K562 (cell line): ENCODE measurements around the gene SMARCD2. TPM values are rescaled to one million over a fixed set of nuclear protein-coding genes. Genes with fewer than 3 reads are reported as not detected.
A peak's percentile ranks its signal among the peaks of the same experiment; 100 is the strongest.

Source experiments
- BHLHE40 ChIP-seq: IDR thresholded peaks from 2 replicates; pipeline ENCODE4 v1.6.1; 2011; ENCODE audit warnings: low read length, improper control_type of control experiment
- E2F1 ChIP-seq: sonication (generic); formaldehyde crosslinking; IDR thresholded peaks from 2 replicates; pipeline ENCODE4 v1.8.1; 2023; ENCODE audit warnings: mild to moderate bottlenecking, missing genetic modification reagents, moderate library complexity
- HDAC3 ChIP-seq: fragments of 450-650 bp; IDR thresholded peaks from 2 replicates; pipeline ENCODE4 v1.6.1; 2018; ENCODE audit warnings: borderline replicate concordance, mild to moderate bottlenecking, moderate library complexity; ENCODE audit not compliant: partially characterized antibody
- IRF9 ChIP-seq: fragments of 450-650 bp; IDR thresholded peaks from 2 replicates; pipeline ENCODE4 v1.6.1; 2016; ENCODE audit warnings: missing biosample characterization, missing genetic modification characterization
- KAT7 ChIP-seq: sonication (generic); formaldehyde crosslinking; IDR thresholded peaks from 2 replicates; pipeline ENCODE4 v1.8.0; 2022; ENCODE audit warnings: missing genetic modification reagents, mild to moderate bottlenecking, borderline replicate concordance
- L3MBTL2 ChIP-seq: fragments of 450-650 bp; IDR thresholded peaks from 2 replicates; pipeline ENCODE4 v1.6.1; 2016; ENCODE audit warnings: mild to moderate bottlenecking, moderate library complexity
- MAZ ChIP-seq, 2 experiments: fragments of 450-650 bp in 1 of 2; sonication (generic) in 1 of 2; formaldehyde crosslinking; IDR thresholded peaks in 1 of 2; conservative IDR thresholded peaks in 1 of 2; 2 replicates each; pipeline versions ENCODE4 v1.4.0 to v1.5.0; 2020; ENCODE audit warnings: mild to moderate bottlenecking in 1 of 2, missing genetic modification reagents in 1 of 2
- NFRKB ChIP-seq: fragments of 450-650 bp; IDR thresholded peaks from 2 replicates; pipeline ENCODE4 v1.6.1; 2016; ENCODE audit warnings: low read depth
- NR1H2 ChIP-seq: sonication (generic); formaldehyde crosslinking; IDR thresholded peaks from 2 replicates; pipeline ENCODE4 v1.4.0; 2020; ENCODE audit warnings: mild to moderate bottlenecking, missing genetic modification reagents
- PHTF2 ChIP-seq: fragments of 250-450 bp; sonication (Bioruptor Pico); IDR thresholded peaks from 2 replicates; pipeline ENCODE4 v1.5.0; 2021; ENCODE audit warnings: mild to moderate bottlenecking
- POU5F1 ChIP-seq: fragments of 150-350 bp; IDR thresholded peaks from 2 replicates; pipeline ENCODE4 v1.6.1; 2014; ENCODE audit warnings: borderline replicate concordance, low read length, low read depth, mild to moderate bottlenecking; ENCODE audit not compliant: partially characterized antibody
- PPARD ChIP-seq: fragments of 250-450 bp; sonication (Bioruptor Pico); IDR thresholded peaks from 2 replicates; pipeline ENCODE4 v1.8.0; 2022; ENCODE audit warnings: inconsistent platforms, mild to moderate bottlenecking, moderate library complexity
- SFPQ ChIP-seq: fragments of 200-400 bp; formaldehyde crosslinking; IDR thresholded peaks from 2 replicates; pipeline ENCODE4 v1.6.1; 2017; ENCODE audit warnings: mild to moderate bottlenecking, low read depth, low read length, moderate library complexity
- SIN3B ChIP-seq: fragments of 450-650 bp; IDR thresholded peaks from 2 replicates; pipeline ENCODE4 v1.6.1; 2017; ENCODE audit warnings: low read depth, mild to moderate bottlenecking, moderate library complexity
- SREBF2 ChIP-seq: sonication (generic); formaldehyde crosslinking; IDR thresholded peaks from 2 replicates; pipeline ENCODE4 v1.4.0; 2020; ENCODE audit warnings: mild to moderate bottlenecking, missing genetic modification reagents
- TCF3 ChIP-seq: sonication (generic); formaldehyde crosslinking; IDR thresholded peaks from 2 replicates; pipeline ENCODE4 v1.4.0; 2020; ENCODE audit warnings: mild to moderate bottlenecking, missing genetic modification reagents
- U2AF1 ChIP-seq: fragments of 200-400 bp; formaldehyde crosslinking; optimal IDR thresholded peaks from 2 replicates; pipeline ENCODE3; 2017; ENCODE audit warnings: mild to moderate bottlenecking, low read depth, low read length, moderate library complexity
- ZFP36 ChIP-seq: fragments of 150-350 bp; IDR thresholded peaks from 2 replicates; pipeline ENCODE4 v1.6.1; 2018; ENCODE audit warnings: low read length, low read depth; ENCODE audit not compliant: partially characterized antibody
- ZNF140 ChIP-seq: fragments of 250-450 bp; sonication (Bioruptor Pico); IDR thresholded peaks from 2 replicates; pipeline ENCODE4 v1.8.0; 2021; ENCODE audit warnings: moderate library complexity, mild to moderate bottlenecking, inconsistent platforms
- ZNF444 ChIP-seq: fragments of 250-450 bp; sonication (Bioruptor Pico); IDR thresholded peaks from 2 replicates; pipeline ENCODE4 v1.4.0; 2020; ENCODE audit warnings: mild to moderate bottlenecking, moderate library complexity
- polyA plus RNA-seq, 8 experiments: library from polyadenylated mRNA; depleted of rRNA in 4 of 8; stranded (reverse) in 5 of 8; unstranded in 3 of 8; fragments of >200 nt; fragmentation: Nextera tagmentation in 2 of 8; fragmentation: Illumina TruSeq in 1 of 8; extraction: Ambion mirVana in 2 of 8; extraction: Trizol in 1 of 8; gene quantifications; 2 replicates each; pipeline versions ENCODE4 v1.2.1 to v1.2.3, GENCODE V29; 2011 to 2014; ENCODE audit warnings: inconsistent platforms in 1 of 8, missing spikeins in 1 of 8
- total RNA-seq, 7 experiments: library from RNA; depleted of rRNA in 6 of 7; stranded (reverse); fragments of >200 nt in 6 of 7; fragmentation: Illumina TruSeq in 2 of 7; extraction: Trizol in 2 of 7; gene quantifications; 2 replicates each; pipeline versions ENCODE4 v1.2.1 to v1.2.3, GENCODE V29; 2011 to 2021; ENCODE audit warnings: low replicate concordance in 1 of 7
- TF ChIP-seq, protein P1 (sequence below): fragments of 250-450 bp; sonication (Bioruptor Pico); IDR thresholded peaks from 2 replicates; pipeline ENCODE4 v1.8.0; 2021; ENCODE audit warnings: moderate library complexity, mild to moderate bottlenecking, inconsistent platforms
- TF ChIP-seq, protein P2 (sequence below): fragments of 450-650 bp; IDR thresholded peaks from 2 replicates; pipeline ENCODE4 v1.7.0; 2016; ENCODE audit warnings: borderline replicate concordance

SMARCD2 gene
- total and polyA plus RNA-seq, 9 of the 15 experiments (the other 6 are each of a cell fraction or from before 2014, with no cell fraction given) = 1.7 to 114 (median 90.3) TPM

- TF ChIP-seq SFPQ (no peak), E2F1 (CRISPR knock-in tag) (peak; percentile 99), KAT7 (peak; percentile 86; the same call in 1 of the 2 replicates), NR1H2 (CRISPR knock-in tag) (no peak), PPARD (CRISPR knock-in tag) (no peak), TCF3 (peak; percentile 20; the same call in 1 of the 2 replicates), NFRKB (peak; percentile 75), L3MBTL2 (peak; percentile 100), U2AF1 (no peak), MAZ (CRISPR knock-in tag; conservative IDR thresholded peaks at IDR 0.05 in 1 of 2, IDR thresholded peaks at IDR 0.05 in 1 of 2) (peak in 1 of 2 experiments; percentile 88; a peak in 3 of 4 replicates), SREBF2 (no peak), HDAC3 (peak; percentile 31), IRF9 (0 out of 2 replicates have a peak, but pooled peaks have one; percentile 26), ZNF140 (CRISPR knock-in tag) (no peak), ZNF444 (no peak), ZFP36 (no peak), SIN3B (no peak), PHTF2 (CRISPR knock-in tag) (no peak), BHLHE40 (peak; percentile 96), POU5F1 (no peak)
- TF ChIP-seq, protein P1, sequence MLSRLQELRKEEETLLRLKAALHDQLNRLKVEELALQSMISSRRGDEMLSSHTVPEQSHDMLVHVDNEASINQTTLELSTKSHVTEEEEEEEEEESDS (CRISPR knock-in tag) = no peak
- TF ChIP-seq, protein P2, sequence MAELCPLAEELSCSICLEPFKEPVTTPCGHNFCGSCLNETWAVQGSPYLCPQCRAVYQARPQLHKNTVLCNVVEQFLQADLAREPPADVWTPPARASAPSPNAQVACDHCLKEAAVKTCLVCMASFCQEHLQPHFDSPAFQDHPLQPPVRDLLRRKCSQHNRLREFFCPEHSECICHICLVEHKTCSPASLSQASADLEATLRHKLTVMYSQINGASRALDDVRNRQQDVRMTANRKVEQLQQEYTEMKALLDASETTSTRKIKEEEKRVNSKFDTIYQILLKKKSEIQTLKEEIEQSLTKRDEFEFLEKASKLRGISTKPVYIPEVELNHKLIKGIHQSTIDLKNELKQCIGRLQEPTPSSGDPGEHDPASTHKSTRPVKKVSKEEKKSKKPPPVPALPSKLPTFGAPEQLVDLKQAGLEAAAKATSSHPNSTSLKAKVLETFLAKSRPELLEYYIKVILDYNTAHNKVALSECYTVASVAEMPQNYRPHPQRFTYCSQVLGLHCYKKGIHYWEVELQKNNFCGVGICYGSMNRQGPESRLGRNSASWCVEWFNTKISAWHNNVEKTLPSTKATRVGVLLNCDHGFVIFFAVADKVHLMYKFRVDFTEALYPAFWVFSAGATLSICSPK = no peak
These were observed 6.6 kb upstream of the SMARCD2 start (continued) for GRCh38 chr17:63848834-63849689.
